Type B pancreatic cell (in vitro differentiated cells): ENCODE results near the gene FHOD3. TPM values are rescaled to one million over a fixed set of nuclear protein-coding genes. Genes with fewer than 3 reads are reported as not detected.

ENCODE experiments used
- DNase-seq: peaks from one replicate; pipeline ENCODE4 v3.0.0; 2021; ENCODE audit warnings: mixed read lengths; ENCODE audit not compliant: unreplicated experiment; ENCODE audit errors: extremely low spot score
- H3K27ac Mint-ChIP-seq: 2 replicates; pipeline ENCODE4 v1.8.0; 2021; ENCODE audit warnings: mild to moderate bottlenecking, mixed read lengths
- H3K27me3 Mint-ChIP-seq: 2 replicates; pipeline ENCODE4 v1.8.0; 2021; ENCODE audit warnings: mixed read lengths
- H3K36me3 Mint-ChIP-seq: 2 replicates; pipeline ENCODE4 v1.8.0; 2021; ENCODE audit warnings: mixed read lengths
- H3K4me1 Mint-ChIP-seq: one replicate; pipeline ENCODE4 v1.8.0; 2021; ENCODE audit warnings: mixed read lengths; ENCODE audit not compliant: unreplicated experiment
- H3K4me3 Mint-ChIP-seq: 2 replicates; pipeline ENCODE4 v1.8.0; 2021; ENCODE audit warnings: mild to moderate bottlenecking, mixed read lengths
- H3K9me3 Mint-ChIP-seq: 2 replicates; pipeline ENCODE4 v1.8.0; 2021; ENCODE audit warnings: mixed read lengths
- total RNA-seq: library from RNA; stranded (reverse); gene quantifications from 2 replicates; pipeline ENCODE4 v1.2.1, GENCODE V29; 2021; ENCODE audit warnings: low replicate concordance
- TF ChIP-seq, protein P1 (sequence below): fragments of 200-600 bp; sonication (generic); conservative IDR thresholded peaks from 2 replicates; pipeline ENCODE4 v1.5.0; 2021; ENCODE audit warnings: antibody characterized with exemption, mild to moderate bottlenecking

Gene FHOD3
- total RNA-seq, 1 donor from 2014 or later: 5.3 TPM

DNA sequence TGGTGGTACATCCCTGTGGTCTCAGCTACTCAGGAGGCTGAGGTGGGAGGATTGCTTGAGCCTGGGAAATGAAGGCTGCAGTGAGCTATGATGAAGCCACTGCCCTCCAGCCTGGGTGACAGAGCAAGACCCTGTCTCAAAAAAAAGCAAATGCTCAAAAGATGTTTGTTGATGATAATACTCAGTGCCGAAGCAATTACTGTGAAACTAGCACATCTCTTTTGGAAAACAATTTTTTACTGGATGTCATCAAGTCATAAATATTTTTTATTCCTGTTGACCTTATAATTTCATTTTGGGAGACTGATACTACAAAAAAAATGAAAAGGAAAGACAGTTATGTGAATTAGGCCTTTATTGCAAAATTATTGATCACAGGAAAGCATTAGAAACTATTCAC lies 34.5 kb upstream of the FHOD3 start:
- no peaks in the 10 kb centered on the region for H3K36me3 Mint-ChIP-seq
- no peaks in the 10 kb centered on the region for H3K9me3 Mint-ChIP-seq
- TF ChIP-seq, protein P1, sequence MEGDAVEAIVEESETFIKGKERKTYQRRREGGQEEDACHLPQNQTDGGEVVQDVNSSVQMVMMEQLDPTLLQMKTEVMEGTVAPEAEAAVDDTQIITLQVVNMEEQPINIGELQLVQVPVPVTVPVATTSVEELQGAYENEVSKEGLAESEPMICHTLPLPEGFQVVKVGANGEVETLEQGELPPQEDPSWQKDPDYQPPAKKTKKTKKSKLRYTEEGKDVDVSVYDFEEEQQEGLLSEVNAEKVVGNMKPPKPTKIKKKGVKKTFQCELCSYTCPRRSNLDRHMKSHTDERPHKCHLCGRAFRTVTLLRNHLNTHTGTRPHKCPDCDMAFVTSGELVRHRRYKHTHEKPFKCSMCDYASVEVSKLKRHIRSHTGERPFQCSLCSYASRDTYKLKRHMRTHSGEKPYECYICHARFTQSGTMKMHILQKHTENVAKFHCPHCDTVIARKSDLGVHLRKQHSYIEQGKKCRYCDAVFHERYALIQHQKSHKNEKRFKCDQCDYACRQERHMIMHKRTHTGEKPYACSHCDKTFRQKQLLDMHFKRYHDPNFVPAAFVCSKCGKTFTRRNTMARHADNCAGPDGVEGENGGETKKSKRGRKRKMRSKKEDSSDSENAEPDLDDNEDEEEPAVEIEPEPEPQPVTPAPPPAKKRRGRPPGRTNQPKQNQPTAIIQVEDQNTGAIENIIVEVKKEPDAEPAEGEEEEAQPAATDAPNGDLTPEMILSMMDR: no peak
- no peak overlapping the region for H3K4me3 Mint-ChIP-seq
- no peak for DNase-seq
- no peaks in the 10 kb centered on the region for H3K27me3 Mint-ChIP-seq
- peaks cover 11% of the 10 kb centered on the region for H3K4me1 Mint-ChIP-seq
- H3K27ac Mint-ChIP-seq: no peak overlapping the region

DNA sequence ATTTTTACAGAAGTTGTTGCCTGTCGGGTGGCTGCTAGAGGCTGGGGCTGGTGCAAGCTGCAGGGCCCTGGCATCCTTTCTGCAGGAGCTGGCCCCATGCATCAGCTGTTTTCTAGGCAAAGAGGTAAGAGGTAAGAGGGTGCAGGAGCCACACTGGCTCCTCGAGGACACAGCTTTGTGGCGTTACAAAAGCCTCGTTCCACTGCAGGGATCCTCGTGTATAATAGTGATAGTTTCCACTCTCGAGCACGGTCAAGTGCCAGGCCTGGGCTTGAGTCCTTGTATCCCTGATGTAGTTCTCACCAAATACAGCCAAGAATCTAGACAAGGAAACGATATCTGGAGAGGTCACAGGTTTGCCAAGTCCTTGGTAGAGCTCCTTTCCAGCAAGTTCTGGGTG lies 33.2 kb upstream of the FHOD3 start:
- DNase-seq: no peak
- no peak overlapping the region for H3K27ac Mint-ChIP-seq
- TF ChIP-seq, protein P1: no peak
- no peaks in the 10 kb centered on the region for H3K27me3 Mint-ChIP-seq
- H3K36me3 Mint-ChIP-seq: no peaks in the 10 kb centered on the region
- no peak overlapping the region for H3K4me3 Mint-ChIP-seq
- no peaks in the 10 kb centered on the region for H3K9me3 Mint-ChIP-seq
- peaks cover 11% of the 10 kb centered on the region for H3K4me1 Mint-ChIP-seq

DNA sequence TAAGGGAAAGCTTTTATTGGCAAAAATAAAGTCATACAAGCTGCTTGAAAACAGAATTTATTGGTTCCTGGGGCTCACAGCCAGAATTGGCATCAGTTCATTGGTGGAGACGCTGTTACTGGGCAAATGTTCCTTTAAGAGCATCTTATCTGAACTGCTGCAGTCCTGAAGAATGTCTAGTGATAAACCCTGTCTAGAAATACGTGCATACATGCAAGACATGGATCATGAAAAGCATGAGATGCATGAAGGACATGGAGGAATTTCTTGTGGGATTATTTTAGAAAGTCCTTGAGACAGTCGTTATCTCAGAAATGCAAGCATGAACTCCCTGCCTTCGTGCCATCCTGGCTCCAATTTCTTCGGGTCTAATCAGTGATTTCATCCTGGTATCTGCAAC lies 32.5 kb upstream of the FHOD3 start:
- no peak for DNase-seq
- Mint-ChIP-seq H3K4me3 (no peak overlapping the region), H3K27ac (no peak overlapping the region), H3K4me1 (peaks cover 11% of the 10 kb centered on the region), H3K36me3 (no peaks in the 10 kb centered on the region), H3K27me3 (no peaks in the 10 kb centered on the region), H3K9me3 (no peaks in the 10 kb centered on the region)
- TF ChIP-seq, protein P1: no peak

DNA sequence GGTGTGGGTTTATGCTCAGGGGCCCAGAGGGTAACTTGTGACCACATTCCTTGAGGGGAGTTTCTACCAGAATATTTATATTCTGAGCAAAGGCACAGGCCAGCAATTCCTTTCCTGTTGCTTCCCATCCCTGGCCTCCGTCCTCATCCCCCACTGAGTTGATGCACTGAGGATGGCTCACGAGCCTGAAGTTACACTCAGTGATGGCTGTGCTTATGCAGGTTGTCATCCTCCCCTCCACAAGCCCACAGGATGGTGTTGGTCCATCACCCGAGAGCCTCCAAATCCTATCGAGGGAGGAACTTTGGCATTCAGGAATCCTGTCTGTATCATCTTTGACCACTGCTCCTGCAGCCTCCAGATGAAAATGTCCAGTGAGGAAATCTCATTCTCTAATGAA lies 28.4 kb upstream of the FHOD3 start:
- Mint-ChIP-seq H3K27ac (no peak overlapping the region), H3K27me3 (no peaks in the 10 kb centered on the region), H3K36me3 (no peaks in the 10 kb centered on the region), H3K4me3 (no peak overlapping the region), H3K4me1 (peaks cover 11% of the 10 kb centered on the region), H3K9me3 (no peaks in the 10 kb centered on the region)
- TF ChIP-seq, protein P1: no peak
- DNase-seq: no peak

DNA sequence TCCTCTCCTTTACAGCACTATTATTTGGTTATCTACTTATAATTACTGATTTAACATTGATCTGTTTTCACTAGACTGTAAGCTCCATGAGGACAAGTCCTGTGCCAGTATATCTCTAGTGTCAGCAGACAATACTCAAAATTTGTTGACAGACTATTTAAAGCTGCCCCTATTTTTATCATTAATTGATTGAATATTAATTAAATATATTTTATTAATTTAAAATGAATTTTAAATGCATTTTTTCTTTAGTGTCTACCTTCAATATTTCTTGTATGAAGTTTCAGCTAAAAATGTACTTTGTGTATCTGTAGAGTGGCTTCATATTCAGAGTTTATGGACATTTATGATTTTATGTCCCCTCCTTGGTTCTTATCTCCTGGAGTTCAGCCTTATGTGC lies 26.4 kb upstream of the FHOD3 start:
- H3K4me3 Mint-ChIP-seq: no peak overlapping the region
- no peak overlapping the region for H3K27ac Mint-ChIP-seq
- H3K4me1 Mint-ChIP-seq: peaks cover 7% of the 10 kb centered on the region
- H3K36me3 Mint-ChIP-seq: no peaks in the 10 kb centered on the region
- no peaks in the 10 kb centered on the region for H3K9me3 Mint-ChIP-seq
- TF ChIP-seq, protein P1: no peak
- no peak for DNase-seq
- H3K27me3 Mint-ChIP-seq: no peaks in the 10 kb centered on the region

DNA sequence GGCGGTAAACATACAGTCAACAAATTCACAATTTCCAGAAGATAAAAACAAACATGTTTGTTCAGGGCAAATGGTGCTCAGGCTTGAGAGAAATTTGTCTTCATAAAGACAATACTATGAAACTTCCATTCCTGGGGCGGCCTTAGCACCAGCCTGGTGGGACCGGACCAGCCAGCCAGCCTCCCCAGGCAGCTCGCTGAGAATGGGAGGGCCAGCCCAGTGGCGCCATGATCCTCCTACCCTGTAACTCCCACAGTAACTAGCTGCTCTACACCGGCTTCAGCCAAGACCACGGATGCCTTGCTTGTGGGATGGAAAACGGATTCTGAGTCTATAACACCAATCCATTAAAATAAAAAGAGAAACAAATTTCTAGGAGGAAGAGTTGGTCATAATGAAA lies 24.2 kb upstream of the FHOD3 start:
- Mint-ChIP-seq H3K36me3 (no peaks in the 10 kb centered on the region), H3K4me1 (no peaks in the 10 kb centered on the region), H3K4me3 (no peak overlapping the region), H3K27ac (no peak overlapping the region), H3K9me3 (no peaks in the 10 kb centered on the region), H3K27me3 (peaks cover 11% of the 10 kb centered on the region)
- no peak for DNase-seq
- TF ChIP-seq, protein P1: no peak
